GM18867 (cell line): ENCODE results near the gene EPG5.
A peak's percentile ranks its signal among the peaks of the same experiment; 100 is the strongest.

Experiments used
- ATAC-seq: cut with Tn5 transposase; IDR thresholded peaks from one replicate; pipeline ENCODE4 v1.9.1; 2021; ENCODE audit warnings: mild to moderate bottlenecking, moderate library complexity; ENCODE audit not compliant: unreplicated experiment

Gene EPG5

DNA sequence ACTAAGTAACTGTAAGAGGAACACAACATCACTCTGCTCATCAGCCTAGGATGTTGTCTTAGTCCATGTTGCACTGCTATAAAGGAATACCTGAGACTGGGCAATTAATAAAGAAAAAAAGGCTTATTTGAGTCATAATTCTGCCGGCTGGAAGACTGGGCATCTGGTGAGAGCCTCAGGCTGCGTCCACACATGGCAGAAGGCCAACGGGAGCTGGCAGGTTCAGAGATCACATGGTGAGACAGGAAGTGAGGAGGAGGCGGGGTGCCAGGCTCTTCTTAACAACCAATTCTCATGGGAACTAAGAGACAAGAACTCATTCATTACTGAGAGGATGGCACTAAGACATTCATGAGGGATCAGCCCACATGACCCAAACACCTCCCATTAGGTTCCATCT, 46.8 kb downstream of the EPG5 start:
- ATAC-seq = no peak

DNA sequence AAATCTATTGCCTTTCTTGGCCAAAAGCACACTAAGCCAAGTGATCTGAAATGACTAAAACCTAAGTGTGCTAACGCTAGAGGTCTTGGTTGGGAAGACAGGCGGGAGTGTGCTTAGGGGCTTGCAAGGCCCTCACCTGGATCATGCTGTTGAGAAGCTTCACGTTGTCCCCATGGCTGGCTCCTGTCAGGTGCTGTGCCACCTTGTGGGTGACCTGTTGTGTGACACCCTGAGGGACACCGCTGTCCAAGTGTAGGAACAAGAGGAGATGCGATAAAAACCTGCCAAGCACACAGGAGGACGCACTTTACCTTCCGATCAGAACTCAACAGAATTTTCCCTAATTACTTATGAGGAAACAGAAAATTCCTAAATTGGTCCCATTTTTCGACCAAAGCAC, 50.8 kb downstream of the EPG5 start:
- no peak for ATAC-seq

DNA sequence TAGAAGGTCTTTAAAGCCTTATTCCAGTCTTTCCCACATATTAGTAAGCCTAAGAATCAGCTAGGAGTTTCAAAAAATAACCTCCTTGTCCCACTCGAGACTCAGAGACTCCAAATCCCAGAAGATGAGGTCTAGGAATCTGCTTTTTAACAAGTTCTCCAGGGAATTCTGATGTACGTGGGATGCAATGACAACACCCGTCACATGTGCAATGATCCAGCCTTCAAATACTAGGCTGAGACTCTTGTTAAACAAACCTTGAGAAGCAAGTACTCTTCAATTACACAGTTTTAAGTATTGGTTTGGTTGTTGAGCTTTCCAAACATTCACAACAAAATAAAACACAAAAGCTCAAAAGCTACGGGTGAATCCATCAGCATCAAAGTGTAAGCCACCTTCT, 53.9 kb downstream of the EPG5 start:
- no peak for ATAC-seq

DNA sequence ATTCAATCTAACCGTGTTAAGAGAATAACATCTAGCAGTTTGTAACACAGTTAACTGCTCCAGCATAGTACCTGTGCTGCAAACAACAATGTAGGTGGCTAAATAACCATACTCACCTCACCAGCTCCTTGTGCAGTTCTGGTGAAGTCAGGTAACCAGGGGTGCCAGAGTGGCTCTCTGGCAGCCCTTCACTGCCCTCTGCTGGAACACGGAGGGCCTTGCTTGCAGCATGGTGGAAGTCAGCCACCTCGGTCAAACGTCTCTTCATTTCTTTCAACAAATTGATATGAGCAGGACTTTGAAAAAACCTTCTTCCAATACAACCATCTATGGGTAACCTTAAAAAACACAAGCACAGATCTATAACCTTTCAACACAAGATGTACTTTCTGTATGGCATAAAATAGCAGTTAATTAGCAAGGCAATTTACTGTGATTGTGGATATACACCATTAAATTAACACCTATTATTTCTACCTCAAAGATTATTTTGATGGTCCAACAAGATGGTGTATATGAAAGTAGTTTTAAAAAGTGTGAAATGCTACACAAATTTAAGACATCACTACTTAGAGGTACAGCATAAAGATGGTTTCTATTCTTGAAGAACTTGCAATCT, 56.6 kb downstream of the EPG5 start:
- peak; percentile 87 for ATAC-seq

DNA sequence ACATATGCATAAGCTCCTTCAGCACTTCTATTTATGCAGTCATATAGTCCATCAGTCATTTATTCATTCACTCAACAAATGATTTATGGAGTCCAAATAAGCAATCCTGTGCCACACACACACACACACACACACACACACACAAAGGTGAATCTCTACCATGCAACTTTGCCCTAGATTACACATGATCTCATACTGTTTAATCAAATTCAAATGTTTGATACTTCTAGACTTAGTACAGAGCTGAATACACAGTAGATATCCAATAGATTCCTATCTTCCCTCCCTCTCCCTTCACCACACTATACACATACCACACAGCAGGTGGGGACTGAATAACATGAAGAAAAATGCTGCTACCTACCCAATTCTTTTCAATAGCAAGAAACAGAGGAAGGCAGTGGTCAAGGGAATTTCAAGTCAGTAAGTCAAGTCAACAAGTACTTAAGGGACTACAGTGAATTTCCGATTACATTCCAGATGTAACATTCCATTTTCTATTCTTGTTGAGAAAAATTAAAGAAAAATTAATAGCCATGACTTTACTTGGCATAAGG, 65.4 kb downstream of the EPG5 start:
- ATAC-seq = no peak

DNA sequence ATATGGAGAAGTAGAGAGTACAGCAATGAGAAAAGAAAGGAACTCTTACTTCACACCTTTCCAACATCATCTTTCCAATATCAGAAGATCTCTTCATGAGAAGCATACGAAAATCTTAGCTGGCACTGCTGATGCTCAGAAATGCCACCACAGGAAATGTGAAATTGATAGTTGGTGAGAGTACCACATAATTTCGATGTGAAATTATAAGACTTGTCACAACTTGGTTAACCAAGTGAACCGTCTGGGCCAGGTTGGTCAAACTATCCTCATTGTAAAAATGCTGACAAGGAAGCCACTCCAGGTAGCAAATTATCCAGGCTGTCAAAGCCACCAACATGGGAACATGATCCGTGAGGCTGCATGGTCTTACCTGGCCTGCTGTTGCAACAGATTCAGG, 66.5 kb downstream of the EPG5 start:
- ATAC-seq = no peak

DNA sequence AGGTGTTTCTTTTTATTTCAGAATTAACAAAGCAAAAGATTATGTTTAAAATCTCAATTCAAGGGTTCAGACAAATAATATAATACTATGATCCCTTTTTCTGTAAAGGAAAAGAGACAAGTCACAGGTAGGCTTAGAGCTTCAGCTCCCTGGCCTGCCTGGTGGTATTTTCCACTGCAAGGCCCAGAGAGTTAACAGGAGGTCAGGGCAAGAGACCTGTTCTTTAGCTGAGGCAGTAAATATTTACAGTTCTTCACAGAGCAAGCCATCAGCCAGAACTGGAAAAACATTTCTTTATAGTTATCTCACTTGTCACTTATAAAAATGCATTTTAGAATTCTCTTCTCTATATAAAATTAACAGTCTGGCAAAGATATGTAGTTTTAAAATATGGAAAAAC, 70.1 kb downstream of the EPG5 start:
- ATAC-seq = no peak

DNA sequence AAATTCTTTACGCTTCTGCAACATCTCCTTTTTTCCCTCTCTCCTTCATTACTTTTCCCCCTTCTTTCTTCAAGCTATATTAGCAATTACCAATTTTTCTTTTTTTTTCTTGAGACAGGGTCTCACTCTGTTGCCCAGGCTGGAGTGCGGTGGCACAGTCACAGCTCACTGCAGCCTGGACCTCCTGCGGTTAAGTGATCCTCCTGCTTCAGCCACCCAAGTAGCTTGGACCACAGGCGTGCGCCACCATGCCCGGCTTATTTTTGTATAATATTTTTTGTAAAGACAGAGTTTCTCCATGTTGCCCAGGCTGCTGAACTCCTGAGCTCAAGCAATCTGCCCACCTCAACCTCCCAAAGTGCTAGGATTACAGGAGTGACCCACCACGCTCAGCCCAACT, 70.7 kb downstream of the EPG5 start:
- no peak for ATAC-seq

DNA sequence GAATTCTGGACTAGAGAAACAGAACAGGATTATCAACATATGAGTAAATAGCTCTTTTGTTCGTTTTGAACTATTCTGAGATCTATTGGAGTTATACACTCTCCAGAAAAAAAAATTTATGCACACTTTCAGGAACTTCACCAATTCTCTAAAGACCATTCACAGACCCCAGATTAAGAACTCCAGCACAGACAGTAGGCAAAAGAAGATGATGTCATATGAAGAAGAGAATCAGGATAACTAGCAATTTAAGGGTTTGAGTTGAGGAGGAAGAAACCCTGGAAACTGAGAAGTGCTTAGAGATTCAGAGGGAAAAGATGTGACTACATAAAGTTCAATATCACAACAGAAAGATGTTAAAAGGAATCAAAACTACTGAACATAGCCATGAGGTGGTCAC, 71.8 kb downstream of the EPG5 start:
- ATAC-seq = no peak

DNA sequence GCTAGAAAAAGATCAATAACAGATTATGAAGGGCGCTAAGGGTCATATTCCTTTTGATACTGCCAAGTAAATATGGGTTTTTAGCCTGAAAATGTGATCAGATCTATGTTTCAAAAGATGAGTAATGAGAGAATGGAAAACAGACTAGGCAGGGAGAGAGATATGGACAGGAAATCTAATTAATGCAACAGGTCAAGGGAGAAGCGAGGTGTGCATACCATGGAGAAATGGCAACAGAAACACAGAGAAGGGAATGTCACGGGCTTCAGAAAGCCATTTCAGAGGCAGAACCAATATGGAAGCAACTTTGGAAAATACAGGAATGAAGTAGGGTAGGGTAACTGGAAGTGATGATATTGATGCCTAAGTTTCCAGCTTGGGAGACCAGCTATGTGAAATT, 72.3 kb downstream of the EPG5 start:
- ATAC-seq = no peak

DNA sequence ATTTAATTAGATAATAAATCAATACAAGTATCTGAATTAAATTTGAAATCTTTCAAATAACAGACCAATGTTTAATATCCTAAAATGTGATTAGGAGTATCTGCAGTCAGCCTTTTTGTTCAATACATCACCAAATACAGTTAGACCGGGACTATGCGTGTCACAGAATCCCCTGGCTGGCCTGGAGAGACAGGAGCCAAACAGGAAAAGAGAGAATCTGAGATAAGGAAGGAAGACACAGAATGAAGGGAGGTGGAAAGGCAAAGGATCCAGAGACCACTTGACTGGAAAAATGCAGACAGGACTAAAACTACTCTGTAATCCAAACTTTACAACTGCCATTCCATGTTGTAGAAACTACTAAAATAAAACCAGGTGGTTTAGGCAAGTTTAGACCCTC, 75.3 kb downstream of the EPG5 start:
- no peak for ATAC-seq

DNA sequence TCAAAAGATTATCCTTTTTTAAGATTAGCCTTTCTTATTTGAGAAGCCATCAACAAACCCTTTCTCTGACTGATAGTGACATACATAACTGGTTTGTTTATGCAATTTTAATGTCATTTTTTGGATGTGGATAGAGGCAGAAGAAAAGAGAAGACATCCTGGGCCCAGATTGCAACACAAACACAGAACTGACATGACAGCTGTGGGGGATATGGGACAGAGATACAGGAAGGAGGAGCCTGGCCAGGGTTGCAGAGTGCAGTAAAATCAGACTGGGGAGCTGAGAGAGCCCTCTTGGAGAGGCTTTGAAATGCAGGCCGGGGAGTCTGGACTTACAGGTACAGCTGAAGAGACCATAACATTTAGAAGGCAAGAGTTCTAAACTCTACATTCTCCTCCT, 76.5 kb downstream of the EPG5 start:
- ATAC-seq = no peak

DNA sequence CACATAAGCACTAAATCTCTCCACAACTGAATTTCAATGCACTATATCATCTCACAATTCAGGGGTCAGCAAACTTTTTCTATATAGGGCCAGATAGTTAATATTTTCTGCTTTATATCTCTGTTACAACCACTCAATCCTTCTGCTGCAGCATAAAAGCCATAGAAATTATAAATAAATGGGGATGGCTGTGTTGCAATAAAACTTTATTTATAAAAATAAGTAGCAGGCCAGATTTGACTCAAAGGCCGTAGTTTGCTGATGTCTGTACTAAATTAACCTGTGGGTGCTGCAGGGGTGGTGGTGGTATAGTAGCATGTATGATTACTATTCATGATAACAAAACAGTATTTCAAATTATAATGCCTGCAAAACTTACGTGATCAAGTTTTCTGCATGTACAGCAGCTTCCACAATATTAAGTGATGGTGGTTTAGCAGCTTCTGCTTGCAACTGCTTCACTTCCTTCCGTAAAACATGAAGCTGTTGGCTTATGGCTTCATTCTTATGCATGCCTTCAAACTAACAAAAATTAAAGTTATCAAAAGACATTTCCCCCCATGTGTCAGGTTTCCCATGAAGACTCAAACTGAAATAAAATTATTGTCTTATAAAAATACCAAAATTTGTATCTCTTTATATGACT, 77.6 kb downstream of the EPG5 start:
- no peak for ATAC-seq

DNA sequence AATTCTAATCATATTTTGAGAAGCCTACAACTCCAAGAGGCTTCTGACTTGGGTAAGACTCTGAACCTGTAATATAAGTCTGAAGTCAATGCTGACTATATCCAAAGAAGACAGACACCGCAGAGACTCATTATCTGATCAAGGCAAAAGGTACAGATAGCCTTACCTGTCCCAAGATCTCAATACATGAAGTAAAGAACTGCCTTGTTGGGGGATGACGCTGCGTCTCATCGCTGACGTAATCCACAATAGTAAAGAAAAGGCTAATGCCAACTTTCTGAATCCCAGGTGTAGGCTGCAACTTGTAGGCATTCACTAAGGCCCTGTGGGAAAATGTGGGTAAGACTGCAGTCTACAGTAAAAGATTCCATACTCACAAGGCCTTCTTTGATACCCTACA, 79.5 kb downstream of the EPG5 start:
- no peak for ATAC-seq

DNA sequence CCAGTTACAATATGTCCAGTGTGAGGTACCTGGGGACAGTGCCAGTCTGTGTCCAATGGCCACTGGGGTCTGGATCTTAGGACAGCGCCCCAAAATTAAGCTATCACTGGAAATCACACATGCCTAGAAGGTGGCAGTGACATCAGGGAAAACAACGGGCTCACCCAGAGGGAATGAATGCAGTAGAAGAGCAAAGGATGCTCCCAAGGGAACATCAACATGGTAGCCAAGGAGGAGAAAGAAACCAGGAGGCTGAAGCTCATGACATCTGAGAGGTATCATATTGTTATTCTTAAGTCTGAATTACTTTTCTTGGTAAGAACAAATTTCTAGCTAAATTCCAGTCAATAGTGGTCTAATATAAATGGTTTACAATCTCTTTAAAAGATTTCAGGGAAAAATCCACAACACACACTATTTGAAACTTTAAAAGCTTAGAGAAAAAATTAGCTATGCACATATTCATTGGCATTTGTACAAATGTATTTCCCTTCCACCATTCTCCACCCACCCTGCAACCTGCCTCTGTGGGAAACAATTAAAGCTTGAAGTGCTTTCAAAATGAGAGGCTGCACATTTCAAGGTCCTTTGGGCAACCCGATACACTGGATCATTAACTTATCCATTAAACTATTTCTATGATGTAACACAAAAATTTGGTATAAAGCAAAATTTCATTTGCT, 86.1 kb downstream of the EPG5 start:
- no peak for ATAC-seq

DNA sequence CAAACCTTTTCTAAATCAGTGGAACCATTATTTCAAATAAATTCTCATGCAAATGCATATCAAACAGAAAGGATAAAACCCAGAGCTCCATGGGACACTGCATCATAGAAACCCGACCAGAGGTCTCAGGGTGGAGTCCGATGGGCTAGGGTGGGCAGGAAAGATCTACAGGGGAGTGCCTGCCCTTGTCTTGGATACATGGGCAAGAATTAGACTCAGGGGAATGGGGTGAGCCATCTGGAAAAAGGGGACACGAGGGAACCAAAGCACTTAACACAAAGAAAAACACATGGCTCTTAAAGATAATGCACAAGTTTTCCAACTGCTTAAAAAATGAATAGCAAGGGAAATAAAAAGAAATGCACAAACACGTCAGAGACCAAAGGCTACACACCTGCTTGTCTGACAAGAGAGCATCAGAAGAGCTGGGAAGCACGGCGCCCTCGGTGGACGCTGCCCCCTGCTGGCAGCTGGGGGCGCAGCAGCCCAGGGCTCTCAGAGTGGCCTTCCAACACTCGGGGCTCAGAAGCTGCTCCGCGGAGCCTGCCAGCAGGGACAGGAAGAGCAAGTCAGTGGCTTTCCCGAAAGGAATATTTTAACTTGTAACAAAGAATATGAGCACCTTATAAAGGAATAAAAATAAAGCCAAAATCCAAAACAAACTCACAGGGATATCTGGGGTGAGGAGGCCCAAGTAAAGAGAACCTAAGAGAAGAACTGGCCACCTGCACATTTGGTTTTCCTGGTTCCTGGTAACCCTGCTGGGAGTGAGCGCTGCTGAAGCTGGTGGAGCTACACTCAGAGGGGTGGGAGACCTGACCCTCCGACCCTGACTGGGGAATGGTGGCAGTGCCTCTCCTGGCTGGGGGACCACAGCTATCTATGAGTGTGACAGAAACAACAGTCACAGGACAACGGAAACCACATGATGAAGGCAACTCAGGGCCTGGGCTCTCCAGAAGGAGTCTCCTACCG, 87.2 kb downstream of the EPG5 start:
- ATAC-seq = peak; percentile 90

DNA sequence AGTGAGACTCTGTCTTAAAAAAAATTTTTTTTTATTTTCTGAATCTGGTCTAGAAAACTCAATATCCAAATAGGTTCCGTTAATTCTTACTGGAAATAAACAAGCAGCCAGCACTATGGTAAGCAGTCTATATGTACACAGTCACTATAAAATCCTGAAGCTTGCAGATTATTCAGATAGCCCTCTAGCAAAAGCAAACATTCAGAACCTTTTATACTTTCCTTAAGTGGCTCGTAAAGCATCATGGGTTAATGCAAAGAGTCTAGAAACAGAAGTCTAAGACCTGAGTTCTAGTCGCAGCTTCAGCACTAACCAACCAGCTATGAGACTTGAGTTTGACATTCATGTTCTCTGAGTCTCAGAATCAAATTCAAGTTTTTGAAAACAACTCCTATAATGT, 89.7 kb downstream of the EPG5 start:
- no peak for ATAC-seq

DNA sequence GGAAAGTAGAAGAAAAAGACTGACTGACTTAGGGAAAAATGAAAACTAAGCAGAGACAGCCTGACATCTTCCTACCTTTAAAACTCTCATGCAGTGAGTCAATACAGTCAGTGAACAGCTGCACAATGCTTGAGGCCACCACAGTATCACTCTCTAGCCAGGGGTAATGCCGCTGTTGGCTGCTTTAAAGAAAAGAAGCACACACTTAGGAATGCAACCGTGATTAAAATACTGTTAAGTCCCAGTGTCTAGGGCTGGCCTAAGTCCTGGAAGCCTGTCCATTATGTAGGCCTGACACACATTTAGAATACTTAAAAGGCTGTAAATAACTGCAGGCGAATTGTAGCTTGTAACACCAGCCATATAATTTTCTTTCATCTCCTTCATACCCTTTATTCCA, 91.0 kb downstream of the EPG5 start:
- no peak for ATAC-seq

DNA sequence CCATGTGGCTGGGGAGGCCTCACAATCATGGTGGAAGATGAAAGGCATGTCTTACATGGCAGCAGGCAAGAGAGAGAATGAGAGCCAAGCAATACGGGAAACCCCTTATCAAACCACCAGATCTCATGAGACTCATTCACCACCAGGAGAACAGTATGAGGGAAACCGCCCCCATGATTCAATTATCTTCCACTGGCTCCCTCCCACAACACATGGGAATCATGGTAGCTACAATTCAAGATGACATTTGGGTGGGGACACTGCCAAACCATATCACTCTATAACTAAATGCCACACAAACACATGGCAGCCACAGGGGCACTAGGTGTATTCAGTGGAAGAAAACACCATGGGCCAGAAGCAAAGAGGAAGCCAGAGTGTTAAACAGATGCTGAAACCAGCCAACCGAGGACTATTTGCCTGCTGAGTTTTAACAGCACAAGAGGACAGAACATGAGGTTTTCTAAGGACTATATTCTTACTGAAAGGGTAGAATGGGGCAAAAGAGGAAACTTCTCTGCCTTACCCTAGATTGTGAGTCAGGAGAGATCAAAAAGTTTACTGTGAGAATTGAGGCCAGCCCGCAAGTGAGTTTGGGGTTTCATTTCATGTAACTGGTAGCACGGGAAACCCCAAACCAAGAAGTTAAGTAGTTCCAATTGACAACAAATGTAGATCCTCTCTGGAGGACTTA, 92.5 kb downstream of the EPG5 start:
- peak; percentile 91 for ATAC-seq

DNA sequence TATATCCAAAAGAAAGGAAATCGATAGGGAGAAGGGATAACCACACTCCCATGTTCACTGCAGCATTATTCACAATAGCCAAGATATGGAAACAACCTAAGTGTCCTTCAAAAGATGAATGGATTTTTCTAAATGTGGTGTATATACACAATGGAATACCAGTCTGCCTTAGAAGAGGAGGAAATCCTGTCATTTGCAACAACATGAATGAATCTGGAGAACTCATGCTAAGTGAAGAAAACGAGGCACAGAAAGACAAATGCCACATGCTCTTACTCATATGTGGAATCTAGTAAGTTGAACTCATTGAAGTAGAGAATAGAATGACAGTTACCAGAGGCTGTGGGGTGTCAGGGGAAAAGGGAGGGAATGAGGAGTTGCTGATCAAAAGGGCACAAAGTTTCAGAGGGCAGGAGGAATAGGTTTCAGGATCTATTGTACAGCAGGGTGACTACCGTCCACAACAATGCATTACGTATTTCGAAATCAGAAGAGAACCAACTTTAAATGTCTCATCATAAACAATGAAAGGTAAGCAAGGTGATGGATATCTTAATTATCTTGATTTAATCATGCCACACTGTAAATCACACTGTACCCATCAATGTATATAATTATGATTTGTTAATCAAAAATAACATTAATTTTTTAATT, 95.6 kb downstream of the EPG5 start:
- ATAC-seq = no peak
